ENCODE results near the gene RFC4.
A peak's percentile ranks its signal among the peaks of the same experiment; 100 is the strongest.

Gene RFC4

DNA sequence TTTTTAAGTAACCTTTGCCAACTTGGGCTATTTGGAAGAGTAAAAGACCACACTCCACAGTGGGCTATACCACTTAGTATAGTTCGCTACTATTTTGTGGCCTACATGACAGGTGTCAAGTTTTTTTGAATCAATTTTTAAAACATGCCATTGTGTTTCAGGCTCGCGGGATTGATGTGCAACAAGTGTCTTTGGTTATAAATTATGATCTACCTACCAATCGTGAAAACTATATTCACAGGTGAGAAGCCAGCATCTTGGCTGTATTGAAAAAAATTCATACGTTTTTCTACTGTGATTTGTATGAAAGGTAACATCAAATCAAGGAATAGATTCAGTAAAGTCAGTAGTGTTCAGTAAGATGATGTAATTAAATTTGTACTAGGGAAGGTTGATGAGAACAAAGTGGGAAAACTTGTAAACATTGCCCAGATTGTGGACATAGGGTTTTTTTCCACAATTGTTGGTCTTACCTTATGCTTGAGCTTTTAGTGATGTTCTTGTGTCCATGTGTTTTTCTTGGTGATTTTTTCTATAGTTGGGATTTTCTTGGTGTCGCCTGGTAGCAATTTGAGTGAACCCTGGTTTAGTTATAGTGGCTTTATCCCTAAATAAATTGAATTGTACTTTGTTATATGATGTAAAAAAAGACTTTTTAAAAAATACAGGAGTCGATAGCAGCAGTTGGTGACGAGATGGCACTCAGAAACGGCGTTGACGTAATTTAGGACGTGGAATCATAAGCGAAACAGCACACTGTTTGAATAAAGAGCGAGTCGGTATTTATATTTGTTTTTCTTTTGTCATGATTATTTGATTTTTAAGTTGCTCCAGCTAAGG is 18.4 kb downstream of the RFC4 start:
- no peak for DNase-seq (ENCODE audit: low read depth)

- no peak for DNase-seq (ENCODE audit: low read depth)
Measured at GRCh38 chr3:186786922-186787321, 19.4 kb downstream of the RFC4 start.

GRCh38 chr3:186785495-186786018 is 20.7 kb downstream of the RFC4 start:
- DNase-seq (ENCODE audit: low read depth), result no peak

GRCh38 chr3:186784820-186785494 is 21.3 kb downstream of the RFC4 start:
- DNase-seq (ENCODE audit: low read depth), result no peak

GRCh38 chr3:186783731-186784515 is 22.4 kb downstream of the RFC4 start:
- DNase-seq (ENCODE audit: low read depth), result peak; percentile 76

- peak; percentile 87 for DNase-seq (ENCODE audit: low read depth)
Measured at GRCh38 chr3:186783058-186783730, 23.1 kb downstream of the RFC4 start, which contains the start of gene EIF4A2. TSS of gene EIF4A2 (plus strand) at chr3:186783577. CDS start at chr3:186783611, 34 bp downstream.

- DNase-seq (ENCODE audit: low read depth), result no peak
Measured at GRCh38 chr3:186782542-186783057, 23.7 kb downstream of the RFC4 start.

GRCh38 chr3:186779204-186779603 is 27.1 kb downstream of the RFC4 start:
- DNase-seq (ENCODE audit: low read depth), result no peak

DNA sequence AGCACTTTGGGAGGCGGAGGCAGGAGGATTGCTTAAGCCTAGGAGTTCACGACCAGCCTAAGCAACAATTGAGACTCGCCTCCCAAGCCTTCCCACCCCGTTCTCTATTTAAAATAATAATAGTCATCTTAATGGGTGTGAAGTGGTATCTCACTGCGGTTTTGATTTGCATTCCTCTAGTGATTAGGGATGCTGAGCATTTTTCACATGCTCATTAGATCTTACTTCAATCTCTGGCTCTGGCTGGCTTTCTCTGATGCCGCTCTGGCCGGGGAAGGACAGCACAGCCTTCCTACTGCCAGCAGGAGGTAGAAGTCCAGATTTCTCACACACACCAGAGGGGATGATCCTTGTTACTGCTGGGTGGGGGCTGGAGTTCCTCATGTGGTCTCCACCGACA is 30.3 kb downstream of the RFC4 start:
- no peak for DNase-seq (ENCODE audit: low read depth)

DNA sequence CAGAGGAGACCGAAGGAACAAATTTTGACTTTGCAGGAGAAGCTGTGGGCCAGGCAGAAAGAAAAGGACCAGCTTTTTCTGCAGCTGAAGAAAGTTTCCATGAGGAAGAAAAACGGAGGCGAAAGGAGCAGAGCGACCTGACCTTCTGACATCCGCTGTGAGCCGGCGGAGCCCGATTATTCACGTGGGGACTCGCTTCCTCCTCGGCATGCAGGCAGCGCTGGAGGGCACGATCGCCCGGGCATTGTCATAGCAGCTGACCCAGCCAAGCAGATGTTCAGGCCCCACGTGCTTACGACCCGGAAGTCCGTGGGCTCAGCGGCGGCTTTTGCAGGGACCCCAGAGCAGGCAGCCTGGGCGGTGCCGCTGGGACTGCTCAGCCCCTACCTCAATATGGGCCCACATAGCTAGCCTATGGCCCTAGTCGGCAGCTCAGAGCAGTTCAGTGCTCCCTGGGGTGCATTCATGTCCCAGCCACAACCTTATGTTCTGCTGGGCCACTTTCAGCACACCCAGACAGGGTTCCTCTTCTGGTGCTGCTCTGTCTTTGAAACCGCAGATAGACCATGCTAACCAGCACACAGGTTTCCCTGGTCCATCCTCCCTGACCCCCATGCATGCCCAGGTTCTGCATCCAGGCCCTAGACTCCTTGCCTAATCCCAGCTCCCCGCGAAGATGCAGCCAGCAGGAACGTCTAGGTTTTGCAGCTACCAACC is 33.4 kb downstream of the RFC4 start:
- peak; percentile 30 for DNase-seq (ENCODE audit: low read depth)

DNA sequence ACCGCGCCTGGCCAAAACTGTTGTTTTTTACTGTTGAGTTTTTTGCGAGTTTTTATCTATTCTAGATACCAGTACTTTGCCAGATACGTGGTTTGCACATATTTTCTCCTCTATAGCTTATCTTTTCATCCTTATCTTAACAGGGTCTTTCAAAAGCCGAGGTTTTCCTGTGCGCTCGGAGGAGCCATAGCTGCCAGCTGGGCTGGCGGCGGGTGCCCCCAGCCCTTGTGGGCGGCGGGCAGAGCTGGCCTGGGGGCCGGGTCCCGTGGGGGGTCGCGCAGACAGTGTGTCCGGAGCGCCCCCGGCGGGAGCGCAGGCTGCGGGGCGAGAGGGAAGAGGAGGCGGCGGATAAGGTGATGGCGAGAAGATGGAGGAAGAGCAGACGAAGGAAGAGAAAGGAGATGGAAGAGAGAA is 34.0 kb downstream of the RFC4 start:
- DNase-seq (ENCODE audit: low read depth), result no peak

DNA sequence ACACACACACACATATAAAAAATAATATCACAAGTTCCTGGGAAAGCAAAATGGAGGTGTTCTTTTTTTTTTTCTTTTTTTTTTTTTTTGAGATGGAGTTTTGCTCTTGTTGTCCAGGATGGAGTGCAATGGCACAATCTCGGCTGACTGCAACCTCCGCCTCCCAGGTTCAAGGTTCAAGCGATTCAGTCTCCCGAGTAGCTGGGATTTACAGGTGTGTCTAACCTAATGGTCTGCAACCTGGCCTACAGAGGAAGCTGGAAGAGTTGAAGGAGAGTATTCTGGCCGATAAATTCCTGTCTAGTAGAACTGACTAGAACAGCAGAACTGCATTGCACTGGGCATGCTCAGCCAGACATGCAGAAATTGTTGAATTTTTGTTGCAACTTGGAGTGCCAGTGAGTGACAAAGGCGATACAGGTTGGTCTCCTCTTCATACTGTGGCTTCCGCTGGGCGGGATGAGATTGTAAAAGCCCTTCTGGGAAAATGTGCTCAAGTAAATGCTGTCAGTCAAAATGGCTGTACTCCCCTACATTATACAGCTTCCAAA is 45.3 kb downstream of the RFC4 start:
- DNase-seq (ENCODE audit: low read depth), result no peak

- no peak for DNase-seq (ENCODE audit: low read depth)
Measured at GRCh38 chr3:186760141-186760833, 46.0 kb downstream of the RFC4 start.

DNA sequence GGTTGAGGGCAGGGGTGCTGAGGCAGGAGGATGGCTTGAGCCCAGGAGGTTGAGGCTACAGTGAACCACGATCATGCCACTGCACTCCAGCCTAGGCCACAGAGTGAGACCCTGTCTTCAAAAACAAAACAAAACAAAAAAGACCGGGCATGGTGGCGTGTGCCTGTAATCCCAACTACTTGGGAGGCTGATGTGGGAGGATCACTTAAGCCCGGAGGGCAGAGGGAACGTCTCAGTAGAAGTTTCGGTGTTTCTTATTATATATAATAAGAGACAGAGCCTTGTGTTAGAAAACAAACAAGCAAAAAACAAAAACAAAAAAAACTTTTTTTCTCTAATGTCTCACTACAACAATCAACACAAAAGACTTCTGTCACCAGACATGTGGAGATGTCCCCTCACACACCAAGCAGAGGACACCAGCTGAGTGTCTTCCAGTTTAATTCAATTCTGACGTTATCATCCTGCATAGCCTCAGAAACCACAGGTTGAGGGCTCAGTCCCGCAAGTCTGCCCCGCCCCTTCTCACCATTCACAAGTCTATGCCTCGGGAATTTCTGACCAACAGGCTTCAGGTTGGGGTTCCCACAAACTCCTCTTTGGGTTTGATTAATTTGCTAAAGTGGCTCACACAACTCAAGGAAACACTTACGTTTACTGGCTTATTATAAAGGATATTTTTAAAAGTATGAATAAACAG is 46.9 kb downstream of the RFC4 start:
- DNase-seq (ENCODE audit: low read depth), result no peak

DNA sequence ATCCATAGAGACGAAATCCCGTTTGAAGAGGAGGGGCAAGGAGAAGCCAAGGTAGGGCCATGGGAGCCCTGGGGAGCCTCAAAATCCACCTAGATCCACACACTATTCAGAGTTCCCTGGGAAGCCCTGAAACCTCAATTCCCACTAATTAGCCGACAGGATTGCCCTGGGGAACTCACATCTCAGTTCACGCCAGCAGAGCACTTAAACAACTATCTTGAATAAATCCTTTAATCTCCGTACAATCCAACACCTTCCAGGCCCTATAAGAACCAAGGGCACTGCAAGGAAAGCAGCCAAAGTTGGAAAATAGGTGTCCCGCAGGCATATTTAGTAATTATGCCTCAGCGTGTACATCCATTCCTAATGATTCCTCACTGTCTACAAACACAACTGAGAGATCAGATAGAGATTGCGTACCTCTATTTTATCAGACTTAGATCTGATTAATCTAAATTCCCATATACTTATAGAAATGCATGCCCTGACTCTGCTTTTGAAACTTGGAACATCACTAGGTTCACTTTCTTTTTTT is 48.5 kb downstream of the RFC4 start:
- DNase-seq (ENCODE audit: low read depth), result no peak

GRCh38 chr3:186757214-186757613 is 49.1 kb downstream of the RFC4 start:
- DNase-seq (ENCODE audit: low read depth), result no peak

GRCh38 chr3:186754871-186755270 is 51.4 kb downstream of the RFC4 start:
- no peak for DNase-seq (ENCODE audit: low read depth)

GRCh38 chr3:186754006-186754405 is 52.3 kb downstream of the RFC4 start:
- DNase-seq (ENCODE audit: low read depth), result no peak

DNA sequence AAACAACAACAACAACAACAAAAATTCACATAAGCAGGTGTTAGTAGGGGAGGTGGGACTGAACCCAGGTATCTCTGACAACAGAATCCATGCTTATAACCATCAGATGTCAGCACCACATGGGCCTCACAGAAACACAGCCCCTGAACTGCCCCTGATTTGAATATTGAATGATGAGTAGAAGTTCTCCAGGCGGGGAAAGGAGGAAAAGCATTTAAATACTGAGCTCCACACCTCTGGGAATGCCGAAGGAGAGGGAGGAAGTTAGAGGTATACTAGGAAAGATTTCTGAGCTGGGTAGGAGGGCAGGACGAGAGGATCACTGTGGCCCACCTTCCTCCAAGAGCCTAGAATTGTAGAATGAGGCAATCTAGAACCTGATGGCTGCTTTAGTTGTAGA is 54.8 kb downstream of the RFC4 start:
- no peak for DNase-seq (ENCODE audit: low read depth)

All from T follicular helper cell (primary cell).